ENCODE results near the gene CCR7. TPM values are rescaled to one million over a fixed set of nuclear protein-coding genes. Genes with fewer than 3 reads are reported as not detected.
A peak's percentile ranks its signal among the peaks of the same experiment; 100 is the strongest.

CCR7 gene
- polyA plus RNA-seq, 2 of the 4 experiments (the other 2 are of a cell fraction) = 0.84 to 1.4 TPM

DNA sequence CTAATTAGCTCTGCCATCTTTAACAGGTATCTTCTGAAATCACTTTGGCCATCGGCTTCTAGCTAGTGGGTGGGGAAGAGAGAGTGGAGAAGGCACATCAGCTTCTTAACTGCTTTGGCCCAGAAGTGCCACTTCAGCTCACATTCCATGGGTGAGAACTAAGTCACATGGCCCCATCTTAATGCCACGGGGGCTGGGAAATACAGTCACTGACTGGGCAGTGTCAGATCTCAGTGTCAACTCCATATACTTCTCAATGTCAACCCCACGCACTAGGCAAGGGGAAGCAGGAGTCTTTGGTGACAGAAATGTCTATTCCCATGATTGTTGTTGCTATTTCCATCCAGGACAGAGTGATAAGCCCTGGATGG, 29.4 kb downstream of the CCR7 start:
- Histone ChIP-seq H3K4me2 (peak overlapping the region; percentile 42; the same call in 2 of the 3 replicates), H3K4me1 (peaks cover 77% of the 10 kb centered on the region), H3K4me3 (no peak overlapping the region), H3K9me3 (no peaks in the 10 kb centered on the region), H3K27ac (peak overlapping the region; percentile 95 to 99)
- 95% methylated on average over 3 of the region's 3 CpGs for WGBS (ENCODE audit: missing lambda C conversion rate)
- ChIA-PET POLR2A (interaction anchor here (0.7 to 9.7 kb wide), 4 partner anchors 13 to 36 kb away, joined by 3 to 64 read pairs (median 10); no protein-coding TSS in a partner anchor), CTCF (interaction anchor here (1.3 to 36.6 kb wide), 10 partner anchors 14 to 236 kb away, joined by 3 to 1144 read pairs (median 115); partner anchors contain the start of genes CCR7, IGFBP4 and TOP2A)
- DNase-seq (ENCODE audit: low read depth in 1 of 2, low spot score in 1 of 2) (no peak), FAIRE-seq (no peak), ATAC-seq (no peak)
- TF ChIP-seq, protein P1, sequence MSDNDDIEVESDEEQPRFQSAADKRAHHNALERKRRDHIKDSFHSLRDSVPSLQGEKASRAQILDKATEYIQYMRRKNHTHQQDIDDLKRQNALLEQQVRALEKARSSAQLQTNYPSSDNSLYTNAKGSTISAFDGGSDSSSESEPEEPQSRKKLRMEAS (IDR thresholded peaks at IDR 0.05) = no peak
- peak; percentile 8; the same call in 1 of the 2 replicates for TF ChIP-seq HOXB5 (CRISPR knock-in tag; IDR thresholded peaks at IDR 0.05)
- peak; percentile 30; the same call in 1 of the 2 replicates for TF ChIP-seq E2F6 (IDR thresholded peaks at IDR 0.05; ENCODE audit: borderline replicate concordance, low read depth)

- ChIA-PET POLR2A (interaction anchor here (0.7 to 9.7 kb wide), 5 partner anchors 14 to 67 kb away, joined by 3 to 177 read pairs (median 18); no protein-coding TSS in a partner anchor), CTCF (interaction anchor here (1.3 to 36.6 kb wide), 11 partner anchors 14 to 236 kb away, joined by 3 to 1144 read pairs (median 105); partner anchors contain the start of genes CCR7, IGFBP4 and TOP2A)
- peak overlapping the region; percentile 95 to 99 for H3K27ac ChIP-seq
- DNase-seq (ENCODE audit: low read depth in 1 of 2, low spot score in 1 of 2) = no peak
- no peak overlapping the region for H3K4me3 ChIP-seq
- H3K9me3 ChIP-seq = no peaks in the 10 kb centered on the region
- no peak for ATAC-seq
- no peak overlapping the region for H3K4me2 ChIP-seq
- FAIRE-seq = no peak
- TF ChIP-seq TP53 (CRISPR knock-in tag; IDR thresholded peaks at IDR 0.05) = no peak
- TF ChIP-seq HOXA7 (CRISPR knock-in tag; IDR thresholded peaks at IDR 0.05) = 0 out of 2 replicates have a peak, but pooled peaks have one; percentile 41
- 0 out of 2 replicates have a peak, but pooled peaks have one; percentile 21 for TF ChIP-seq HOXB5 (CRISPR knock-in tag; IDR thresholded peaks at IDR 0.05)
- TF ChIP-seq, protein P1 (IDR thresholded peaks at IDR 0.05) = no peak
- TF ChIP-seq RCOR1 (IDR thresholded peaks at IDR 0.05; ENCODE audit: low read depth, low read length) = no peak
- TF ChIP-seq HOXB13 (CRISPR knock-in tag; IDR thresholded peaks at IDR 0.05; ENCODE audit: low read depth) = no peak
- no peak for TF ChIP-seq TFCP2L1 (CRISPR knock-in tag; IDR thresholded peaks at IDR 0.05)
- H3K4me1 ChIP-seq = peaks cover 78% of the 10 kb centered on the region
- 95% methylated on average over 4 of the region's 4 CpGs for WGBS (ENCODE audit: missing lambda C conversion rate)
These were observed 29.8 kb downstream of the CCR7 start for GRCh38 chr17:40535438-40535837.

DNA sequence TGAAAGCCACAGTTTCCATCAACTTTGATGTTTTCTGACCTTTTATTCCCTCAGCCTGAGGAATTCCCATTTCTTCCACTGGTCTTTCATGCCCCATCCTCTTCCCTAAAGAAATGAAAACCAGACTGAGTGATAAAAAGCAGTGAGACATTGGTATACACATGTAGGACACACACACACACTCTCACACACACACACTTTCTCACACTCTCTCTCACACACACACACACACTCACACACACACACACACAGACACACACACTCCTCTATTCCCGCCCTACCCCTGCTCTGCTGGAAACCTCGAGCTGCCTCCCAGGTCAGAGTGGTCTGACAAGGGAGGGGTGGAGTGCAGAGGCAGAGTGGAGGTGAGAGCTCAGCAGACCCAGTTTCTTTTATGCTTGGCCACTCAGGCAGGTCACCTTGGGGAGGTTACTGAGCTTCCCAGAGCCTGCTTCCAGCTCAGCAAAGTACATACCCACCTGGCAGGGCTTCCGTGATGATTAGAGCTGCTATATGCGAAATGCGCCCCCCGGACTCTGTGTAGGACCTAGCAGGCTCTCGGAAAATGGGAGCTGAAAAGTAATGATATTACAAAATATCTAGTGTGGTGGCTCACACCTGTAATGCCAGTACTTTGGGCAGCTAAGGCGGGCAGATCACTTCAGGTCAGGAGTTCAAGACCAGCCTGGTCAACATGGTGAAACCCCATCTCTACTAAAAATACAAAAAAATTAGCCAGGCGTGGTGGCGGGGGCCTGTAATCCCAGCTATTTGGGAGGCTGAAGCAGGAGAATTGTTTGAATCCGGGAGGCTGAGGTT, 30.7 kb downstream of the CCR7 start:
- Histone ChIP-seq H3K4me2 (peak overlapping the region; percentile 60), H3K4me3 (no peak overlapping the region), H3K27ac (peak overlapping the region; percentile 95 to 99), H3K9me3 (no peaks in the 10 kb centered on the region), H3K4me1 (peaks cover 85% of the 10 kb centered on the region)
- ATAC-seq (peak; percentile 3 to 4; a peak in 3 of 6 replicates), FAIRE-seq (no peak), DNase-seq (ENCODE audit: low read depth in 1 of 2, low spot score in 1 of 2) (peak in 1 of 2 experiments; percentile 75)
- ChIA-PET CTCF (interaction anchor here (0.7 to 36.6 kb wide), 24 partner anchors 13 to 316 kb away, joined by 3 to 1144 read pairs (median 19); partner anchors contain the start of genes CCR7, IGFBP4, TNS4 and TOP2A), POLR2A (interaction anchor here (1.1 to 9.7 kb wide), 16 partner anchors 8 to 90 kb away, joined by 3 to 177 read pairs (median 16); no protein-coding TSS in a partner anchor)
- 84% methylated on average over 11 of the region's 11 CpGs for WGBS (ENCODE audit: missing lambda C conversion rate)
- no peak; the same call in 1 of the 2 replicates for TF ChIP-seq HOXA7 (CRISPR knock-in tag; IDR thresholded peaks at IDR 0.05)
- no peak for TF ChIP-seq NR3C1 (IDR thresholded peaks at IDR 0.05)
- TF ChIP-seq ZNF302 (CRISPR knock-in tag; IDR thresholded peaks at IDR 0.05) = no peak; the same call in 1 of the 2 replicates
- TF ChIP-seq POLR2A (IDR thresholded peaks at IDR 0.05; ENCODE audit: low read length) = no peak
- TF ChIP-seq CHD4 (IDR thresholded peaks at IDR 0.05; ENCODE audit: borderline replicate concordance) = 0 out of 2 replicates have a peak, but pooled peaks have one; percentile 56
- TF ChIP-seq MAZ (IDR thresholded peaks at IDR 0.05; ENCODE audit: borderline replicate concordance, low read depth, low read length) = no peak
- peak; percentile 84; the same call in 1 of the 2 replicates for TF ChIP-seq HOXB13 (CRISPR knock-in tag; IDR thresholded peaks at IDR 0.05; ENCODE audit: low read depth)
- no peak for TF ChIP-seq CHD2 (IDR thresholded peaks at IDR 0.05; ENCODE audit: low read length, partially characterized antibody)
- no peak for TF ChIP-seq JUNB (IDR thresholded peaks at IDR 0.05)
- no peak for TF ChIP-seq EHMT2 (IDR thresholded peaks at IDR 0.05; ENCODE audit: low read depth)
- TF ChIP-seq, protein P1 (IDR thresholded peaks at IDR 0.05) = peak; percentile 17; the same call in 1 of the 2 replicates
- TF ChIP-seq FOXS1 (CRISPR knock-in tag; IDR thresholded peaks at IDR 0.05) = no peak
- TF ChIP-seq E2F6 (IDR thresholded peaks at IDR 0.05; ENCODE audit: borderline replicate concordance, low read depth) = no peak
- TF ChIP-seq FOSB (CRISPR knock-in tag; IDR thresholded peaks at IDR 0.05) = peak; percentile 11; the same call in 1 of the 2 replicates
- no peak for TF ChIP-seq RAD21 (conservative IDR thresholded peaks at IDR 0.05 in 1 of 2, IDR thresholded peaks at IDR 0.05 in 1 of 2)
- peak; percentile 88 for TF ChIP-seq TFCP2L1 (CRISPR knock-in tag; IDR thresholded peaks at IDR 0.05)
- no peak; the same call in 1 of the 2 replicates for TF ChIP-seq ZSCAN20 (CRISPR knock-in tag; IDR thresholded peaks at IDR 0.05)
- TF ChIP-seq KDM1A (IDR thresholded peaks at IDR 0.05; ENCODE audit: low read depth) = no peak
- TF ChIP-seq, protein P2, sequence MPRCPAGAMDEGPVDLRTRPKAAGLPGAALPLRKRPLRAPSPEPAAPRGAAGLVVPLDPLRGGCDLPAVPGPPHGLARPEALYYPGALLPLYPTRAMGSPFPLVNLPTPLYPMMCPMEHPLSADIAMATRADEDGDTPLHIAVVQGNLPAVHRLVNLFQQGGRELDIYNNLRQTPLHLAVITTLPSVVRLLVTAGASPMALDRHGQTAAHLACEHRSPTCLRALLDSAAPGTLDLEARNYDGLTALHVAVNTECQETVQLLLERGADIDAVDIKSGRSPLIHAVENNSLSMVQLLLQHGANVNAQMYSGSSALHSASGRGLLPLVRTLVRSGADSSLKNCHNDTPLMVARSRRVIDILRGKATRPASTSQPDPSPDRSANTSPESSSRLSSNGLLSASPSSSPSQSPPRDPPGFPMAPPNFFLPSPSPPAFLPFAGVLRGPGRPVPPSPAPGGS (IDR thresholded peaks at IDR 0.05) = no peak
- no peak for TF ChIP-seq TP53 (CRISPR knock-in tag; IDR thresholded peaks at IDR 0.05)
- no peak for TF ChIP-seq ESRRA (IDR thresholded peaks at IDR 0.05; ENCODE audit: borderline replicate concordance, low read length)
- TF ChIP-seq RFX5 (IDR thresholded peaks at IDR 0.05) = no peak
- TF ChIP-seq CBX8 (IDR thresholded peaks at IDR 0.05) = no peak
- TF ChIP-seq FOSL2 (IDR thresholded peaks at IDR 0.05) = no peak
- no peak; the same call in 1 of the 2 replicates for TF ChIP-seq FOSL2 (CRISPR knock-in tag; IDR thresholded peaks at IDR 0.05)
- no peak for TF ChIP-seq POLR2AphosphoS2 (conservative IDR thresholded peaks at IDR 0.05; ENCODE audit: low read length)
